Upper lobe of left lung (tissue), 4 donors: ENCODE data around the gene TRNP1.

Source experiments
- POLR2AphosphoS5 ChIP-seq, 2 donors: sonication (generic); formaldehyde crosslinking; IDR thresholded peaks; one replicate each; pipeline ENCODE4 v1.5.1; 2017; ENCODE audit warnings: antibody characterized with exemption in 2 of 2
- TF ChIP-seq, protein P1 (sequence below), 6 experiments: fragments of 450-650 bp in 4 of 6; fragments of 200-600 bp in 2 of 6; sonication (generic) in 2 of 6; IDR thresholded peaks; one replicate each; pipeline ENCODE4 v1.5.1; 2016 to 2019; ENCODE audit warnings: antibody characterized with exemption in 6 of 6

DNA sequence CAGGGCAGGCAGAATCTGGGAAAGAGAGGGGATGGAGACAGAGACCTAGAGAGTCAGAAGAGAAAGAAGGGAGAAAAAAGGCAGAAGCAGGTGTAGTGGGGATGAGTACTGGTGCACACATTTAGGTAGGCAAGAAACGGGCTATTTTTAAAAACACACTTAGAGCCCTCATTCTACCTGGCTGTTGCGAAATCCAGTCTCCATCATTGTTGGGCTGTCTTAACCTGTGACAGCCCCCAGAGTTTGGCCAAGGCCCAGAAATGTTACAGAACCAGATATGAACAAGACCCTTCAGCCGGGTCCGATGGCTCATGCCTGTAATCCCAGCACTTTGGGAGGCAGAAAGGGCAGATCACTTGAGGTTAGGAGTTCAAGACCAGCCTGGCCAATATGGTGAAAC, 20.7 kb upstream of the TRNP1 start:
- TF ChIP-seq, protein P1, sequence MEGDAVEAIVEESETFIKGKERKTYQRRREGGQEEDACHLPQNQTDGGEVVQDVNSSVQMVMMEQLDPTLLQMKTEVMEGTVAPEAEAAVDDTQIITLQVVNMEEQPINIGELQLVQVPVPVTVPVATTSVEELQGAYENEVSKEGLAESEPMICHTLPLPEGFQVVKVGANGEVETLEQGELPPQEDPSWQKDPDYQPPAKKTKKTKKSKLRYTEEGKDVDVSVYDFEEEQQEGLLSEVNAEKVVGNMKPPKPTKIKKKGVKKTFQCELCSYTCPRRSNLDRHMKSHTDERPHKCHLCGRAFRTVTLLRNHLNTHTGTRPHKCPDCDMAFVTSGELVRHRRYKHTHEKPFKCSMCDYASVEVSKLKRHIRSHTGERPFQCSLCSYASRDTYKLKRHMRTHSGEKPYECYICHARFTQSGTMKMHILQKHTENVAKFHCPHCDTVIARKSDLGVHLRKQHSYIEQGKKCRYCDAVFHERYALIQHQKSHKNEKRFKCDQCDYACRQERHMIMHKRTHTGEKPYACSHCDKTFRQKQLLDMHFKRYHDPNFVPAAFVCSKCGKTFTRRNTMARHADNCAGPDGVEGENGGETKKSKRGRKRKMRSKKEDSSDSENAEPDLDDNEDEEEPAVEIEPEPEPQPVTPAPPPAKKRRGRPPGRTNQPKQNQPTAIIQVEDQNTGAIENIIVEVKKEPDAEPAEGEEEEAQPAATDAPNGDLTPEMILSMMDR (IDR thresholded peaks at IDR 0.05) = no peak
- TF ChIP-seq POLR2AphosphoS5 (IDR thresholded peaks at IDR 0.05) = no peak
